ENCODE results near the gene PMVK.

GRCh38 chr1:154969860-154970452 is 33.4 kb upstream of the PMVK start:
- TF ChIP-seq CTCF (IDR thresholded peaks at IDR 0.05; ENCODE audit: poor library complexity) = no peak
- TF ChIP-seq EZH2 (IDR thresholded peaks at IDR 0.05; ENCODE audit: borderline replicate concordance) = no peak
- no peak for TF ChIP-seq EZH2phosphoT487 (IDR thresholded peaks at IDR 0.05; ENCODE audit: low read depth, severe bottlenecking, unreplicated experiment)
